Smooth muscle cell of the brain vasculature (primary cell): ENCODE results near the gene U2AF2.
A peak's percentile ranks its signal among the peaks of the same experiment; 100 is the strongest.

Experiments used
- DNase-seq: peaks from one replicate; pipeline ENCODE4 v3.0.0-alpha.2; 2012; ENCODE audit warnings: low read depth, low spot score

U2AF2 gene

DNA sequence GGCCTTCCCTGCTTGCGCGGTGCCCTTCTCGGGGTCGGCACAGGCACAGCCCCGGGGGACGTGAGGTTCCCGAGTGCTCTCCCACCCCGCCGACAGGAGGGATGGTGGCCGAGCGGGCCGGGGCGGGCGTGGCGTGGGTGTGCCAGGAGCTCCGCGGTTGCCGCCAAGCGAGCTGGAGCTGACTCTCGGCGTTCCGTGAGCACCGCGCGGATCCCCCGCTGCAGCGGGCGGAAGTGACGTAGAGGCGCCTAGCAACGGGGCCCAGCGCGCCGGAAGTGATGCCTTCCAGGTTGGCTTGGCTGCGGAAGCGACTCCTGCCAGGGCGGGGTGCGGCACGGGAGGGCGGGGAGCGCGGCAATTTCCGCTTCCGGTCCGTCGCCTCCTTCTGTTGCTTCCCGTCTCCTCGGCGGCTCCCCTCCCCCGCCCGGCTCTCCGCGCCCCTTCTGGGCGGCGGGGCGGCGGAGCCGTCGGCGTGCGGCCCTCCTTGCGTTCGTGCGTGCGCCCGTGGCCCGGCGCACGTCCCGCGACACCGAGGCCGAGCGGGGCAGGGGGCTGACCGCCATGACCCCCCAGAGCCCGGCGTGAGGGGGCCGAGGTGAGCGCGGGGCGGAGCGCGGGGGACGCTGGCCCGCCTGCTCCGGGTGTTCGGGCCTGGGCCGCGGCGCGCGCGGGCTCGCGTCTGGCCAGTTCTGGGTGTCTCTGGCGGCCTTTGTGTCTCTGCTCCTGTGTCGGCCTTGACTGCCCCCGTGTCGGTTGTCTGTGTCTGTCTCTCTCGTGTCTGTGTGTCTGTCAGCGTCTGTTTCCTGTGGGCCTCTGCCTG is 20.2 kb downstream of the U2AF2 start, which contains the start of gene EPN1:
Gene EPN1 (plus strand): TSS at position 386 of the 820 bp plus-strand sequence. CDS start 3,402 bp downstream, outside the sequence.
- DNase-seq, result peak; percentile 86

DNA sequence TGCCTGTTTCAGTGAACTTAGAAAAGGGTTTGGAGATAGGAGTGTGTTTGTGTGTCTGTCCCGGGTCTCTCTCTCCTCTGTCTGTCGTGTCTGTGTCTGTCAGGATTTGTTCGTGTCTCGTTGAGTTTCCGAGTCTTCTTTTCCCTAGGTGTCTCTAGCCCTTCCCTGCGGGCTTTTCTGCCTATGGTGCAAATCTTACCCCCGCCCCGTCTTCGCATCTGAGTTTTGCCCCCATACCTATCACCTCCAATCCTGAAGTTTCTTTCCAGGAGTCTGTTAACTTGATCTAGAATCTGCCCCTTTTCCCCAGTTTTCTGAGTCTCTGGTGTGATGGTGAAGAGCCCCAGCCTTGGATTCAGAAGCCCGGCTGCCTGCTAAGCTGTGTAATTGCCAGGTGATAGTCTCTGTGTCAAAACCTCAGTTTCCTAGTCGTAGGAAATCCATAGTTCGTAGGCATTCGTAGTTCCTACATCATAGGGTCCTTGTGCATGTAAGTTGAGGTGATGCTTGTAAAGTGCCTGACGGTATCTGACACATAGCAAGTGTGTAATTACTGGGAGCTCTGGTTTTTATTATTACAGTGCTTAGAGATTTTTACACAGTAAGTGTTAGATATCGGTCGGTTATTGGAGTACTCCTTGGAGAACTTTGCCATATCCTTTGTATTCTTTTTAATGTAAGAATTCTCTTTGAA is 21.0 kb downstream of the U2AF2 start:
- DNase-seq, result no peak

DNA sequence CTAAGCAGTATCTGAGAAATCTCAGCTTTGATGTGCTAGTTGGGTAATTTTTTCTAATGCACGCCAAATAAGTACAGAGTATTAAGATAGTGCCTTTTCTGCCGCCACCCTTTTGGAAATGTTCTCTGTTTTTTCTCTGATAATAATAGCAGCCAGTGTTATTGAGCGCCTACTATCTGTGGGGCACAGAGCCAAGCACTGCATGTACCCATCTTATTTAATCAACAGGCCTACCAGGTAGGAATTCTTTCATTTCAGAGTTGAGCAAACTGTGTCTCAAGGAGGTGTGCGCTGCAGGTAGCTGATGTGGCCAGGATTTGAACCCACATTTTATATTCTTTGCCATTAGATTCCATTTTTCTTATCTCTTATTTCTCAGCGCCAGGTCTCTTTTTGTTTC is 21.5 kb downstream of the U2AF2 start:
- no peak for DNase-seq

DNA sequence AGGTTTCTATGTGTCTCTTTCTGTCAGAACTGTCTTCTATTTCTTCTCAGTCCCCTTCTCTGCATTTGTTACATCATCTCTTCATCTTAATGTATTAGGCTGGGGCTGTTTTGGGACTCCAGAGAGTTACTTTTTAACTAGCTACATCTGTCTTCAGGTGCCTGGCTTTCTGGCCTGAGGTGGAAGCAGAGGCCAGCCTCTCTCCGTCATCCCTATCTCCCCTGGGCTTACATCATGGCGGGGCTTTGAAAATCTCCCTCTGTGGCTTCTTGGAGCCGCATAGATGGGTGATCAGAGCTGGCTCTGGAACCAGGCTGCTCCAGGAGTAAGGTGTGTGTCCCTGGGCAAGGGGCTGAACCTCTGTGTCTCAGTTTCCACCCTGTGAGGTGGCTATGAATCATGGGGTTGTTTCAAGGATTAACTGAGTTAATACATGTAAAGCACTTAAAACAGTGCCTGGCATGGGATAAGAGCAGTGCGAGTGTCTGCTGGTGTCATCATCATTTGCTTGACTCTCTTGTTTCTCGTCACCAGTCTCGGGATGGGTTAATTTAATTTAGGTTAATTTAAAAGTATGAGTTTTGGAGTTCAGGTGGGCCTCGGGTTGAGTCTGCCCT is 22.2 kb downstream of the U2AF2 start:
- no peak for DNase-seq

DNA sequence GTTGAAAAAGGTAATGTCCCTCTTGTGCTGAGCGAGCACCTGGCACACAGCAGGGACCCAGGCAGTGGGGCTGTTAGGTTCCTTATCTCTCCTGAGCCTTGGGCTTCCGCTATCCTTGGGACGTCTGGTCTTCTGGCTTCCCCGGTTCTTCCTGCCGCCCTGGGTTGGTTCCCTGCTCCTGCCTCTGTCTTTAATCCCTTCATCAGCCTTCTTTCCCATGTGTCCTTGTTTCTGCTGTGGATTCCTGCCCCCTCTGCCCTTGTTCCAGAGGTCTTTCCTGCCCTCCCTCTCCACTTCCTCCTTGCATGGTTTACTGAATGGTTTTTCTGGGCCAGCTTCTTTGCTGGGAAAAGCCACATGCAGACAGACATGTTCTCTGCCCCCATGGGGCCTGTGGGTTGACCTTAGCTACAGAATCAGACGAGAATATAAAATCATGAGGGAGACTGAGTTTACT is 22.8 kb downstream of the U2AF2 start:
- DNase-seq, result no peak

DNA sequence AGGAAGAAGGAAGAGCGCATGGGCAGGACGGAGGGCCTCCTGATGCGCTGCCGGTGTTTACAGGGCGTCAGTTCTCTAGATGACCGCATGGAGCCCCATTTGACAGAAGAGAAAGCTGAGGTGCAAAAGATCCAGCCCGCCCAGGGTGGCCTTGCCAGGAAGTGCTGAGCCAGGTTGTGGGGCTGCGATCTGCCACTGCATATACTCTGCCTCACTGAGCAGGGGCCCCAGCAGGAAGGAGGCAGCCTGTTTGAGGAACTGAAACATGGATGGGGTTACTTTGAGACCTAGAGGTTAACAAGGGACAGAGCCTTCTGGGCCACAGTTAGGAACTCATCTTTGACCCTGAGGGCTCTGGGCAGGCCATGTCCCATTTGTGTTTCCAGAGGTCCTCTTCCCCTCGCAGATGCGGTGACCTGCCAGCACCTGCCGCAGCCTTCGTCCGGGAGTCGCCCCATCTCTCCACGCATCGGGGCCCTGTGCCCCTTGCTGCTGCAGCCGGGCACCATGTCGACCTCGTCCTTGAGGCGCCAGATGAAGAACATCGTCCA is 23.4 kb downstream of the U2AF2 start:
- no peak for DNase-seq

DNA sequence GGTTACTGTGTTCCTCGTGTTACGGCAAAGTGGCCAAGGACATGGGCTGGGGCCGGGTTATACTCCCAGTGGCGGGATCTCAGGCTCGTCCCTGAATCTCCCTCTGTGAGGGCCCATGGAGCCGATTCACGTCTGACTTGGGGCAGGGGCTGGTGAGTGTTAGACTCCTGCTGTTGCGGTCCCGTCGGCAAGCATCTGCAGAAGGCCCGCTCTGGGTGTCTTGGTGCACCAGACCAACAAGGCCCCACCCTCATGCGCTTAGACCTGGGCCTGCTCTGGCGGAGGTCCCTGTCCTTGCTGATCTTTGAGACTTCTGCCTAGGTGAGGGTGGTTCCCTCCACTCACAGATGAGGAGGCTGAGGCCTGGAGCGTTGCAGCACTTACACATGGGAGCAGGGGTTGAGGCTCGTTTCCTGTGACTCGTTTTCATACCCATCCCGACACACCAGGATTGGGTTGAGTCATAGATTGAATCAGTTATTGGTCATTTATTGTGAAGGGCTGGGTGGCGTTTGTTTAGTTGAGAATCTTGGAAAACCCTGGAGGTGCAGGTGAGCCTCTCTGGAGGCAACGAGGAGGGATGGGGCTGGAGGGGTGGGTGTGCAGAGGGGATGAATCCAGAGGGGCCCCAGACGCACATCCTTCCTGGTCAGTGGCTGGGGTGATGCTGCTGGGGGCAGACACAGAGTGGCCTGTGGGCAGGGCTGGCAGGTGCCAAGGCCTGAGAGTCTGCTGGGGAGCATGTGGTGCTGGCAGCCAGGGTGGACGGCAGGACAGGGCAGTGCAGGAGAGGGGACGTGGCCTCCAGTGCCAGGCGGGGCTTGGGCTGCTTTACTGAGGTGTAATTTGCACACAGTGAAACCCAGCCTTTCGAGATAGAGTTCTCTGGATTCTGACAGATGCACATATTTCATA is 24.8 kb downstream of the U2AF2 start:
- no peak for DNase-seq

DNA sequence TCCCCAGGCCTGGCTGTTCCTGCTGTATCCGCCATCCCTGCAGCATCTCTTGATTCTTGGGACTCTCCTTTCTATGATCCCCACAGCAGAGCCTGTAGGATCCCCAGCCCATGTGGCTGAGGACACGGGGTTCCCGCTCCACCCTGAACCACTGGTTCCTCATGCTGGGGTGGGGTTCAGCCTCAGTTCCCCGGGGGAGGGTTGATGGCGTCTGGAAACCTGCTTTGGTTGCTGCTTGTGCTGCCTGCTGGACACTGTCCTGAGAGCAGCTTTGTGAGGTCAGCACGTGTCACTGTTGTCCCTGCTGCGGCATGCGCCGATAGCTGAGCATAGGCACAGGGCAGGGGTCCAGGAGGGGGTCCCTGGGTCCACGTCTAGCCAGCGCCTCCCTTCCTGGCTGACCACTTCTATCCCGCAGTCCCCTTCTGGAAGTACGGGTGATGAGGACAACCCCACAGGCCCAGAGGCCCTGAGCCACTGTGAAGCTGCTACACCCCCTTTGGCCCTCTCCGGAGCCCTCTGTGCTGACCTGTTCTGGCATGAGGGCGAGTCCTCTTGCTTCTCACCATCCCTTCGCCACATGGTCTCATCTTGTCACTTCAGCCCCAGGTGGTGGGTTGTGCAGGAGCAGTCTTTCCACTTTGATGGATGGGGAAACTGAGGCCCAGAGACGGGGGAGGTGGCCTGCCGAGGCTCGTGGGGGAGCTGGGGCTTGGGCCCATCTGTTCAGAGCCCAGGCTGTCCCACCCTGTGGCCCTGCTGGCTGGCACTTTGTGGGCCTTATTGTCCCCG is 25.7 kb downstream of the U2AF2 start:
- no peak for DNase-seq

DNA sequence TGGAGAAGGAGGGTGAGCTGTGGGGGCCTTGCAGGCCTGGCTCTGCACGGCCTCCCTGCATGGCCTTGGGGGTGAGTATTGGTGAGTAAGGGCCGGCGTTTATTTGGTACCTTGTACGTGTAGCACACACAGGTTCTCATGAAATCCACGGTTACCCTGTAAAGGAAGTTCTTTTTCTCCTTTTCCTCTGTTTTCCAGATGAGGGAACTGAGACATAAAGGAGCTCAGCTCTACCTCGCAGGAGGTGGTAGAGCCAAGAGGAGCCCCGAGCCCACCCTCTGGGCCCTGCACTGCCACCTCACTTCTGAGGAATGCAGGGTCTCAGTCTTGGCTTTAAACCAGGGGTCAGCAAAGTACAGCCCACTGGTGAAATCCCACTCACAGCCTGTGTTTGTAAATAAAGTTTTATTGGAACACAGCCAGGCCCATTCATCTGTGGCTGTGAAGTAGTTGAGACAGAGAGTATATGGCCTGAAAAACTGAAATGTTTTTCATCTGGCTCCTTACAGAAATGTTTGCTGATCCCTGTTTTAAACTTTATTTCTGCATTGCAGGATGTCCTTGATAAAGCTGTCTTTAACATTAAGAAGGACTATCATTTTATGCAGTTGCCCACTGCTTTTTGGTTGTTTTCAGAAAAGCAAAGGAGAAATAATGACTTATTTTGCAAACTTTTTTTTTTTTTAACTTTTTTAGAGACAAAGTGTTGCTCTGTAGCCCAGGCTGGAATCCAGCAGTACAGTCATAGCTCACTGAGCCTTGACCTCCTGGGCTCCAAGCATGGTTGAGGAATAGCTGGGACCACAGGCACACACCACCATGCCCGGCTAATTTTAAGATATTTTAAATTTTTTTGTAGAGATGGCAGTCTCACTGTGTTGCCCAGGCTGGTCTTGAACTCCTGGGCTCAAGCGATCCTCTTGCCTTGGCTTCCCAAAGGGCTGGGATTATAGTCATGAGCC is 26.6 kb downstream of the U2AF2 start:
- DNase-seq, result no peak

DNA sequence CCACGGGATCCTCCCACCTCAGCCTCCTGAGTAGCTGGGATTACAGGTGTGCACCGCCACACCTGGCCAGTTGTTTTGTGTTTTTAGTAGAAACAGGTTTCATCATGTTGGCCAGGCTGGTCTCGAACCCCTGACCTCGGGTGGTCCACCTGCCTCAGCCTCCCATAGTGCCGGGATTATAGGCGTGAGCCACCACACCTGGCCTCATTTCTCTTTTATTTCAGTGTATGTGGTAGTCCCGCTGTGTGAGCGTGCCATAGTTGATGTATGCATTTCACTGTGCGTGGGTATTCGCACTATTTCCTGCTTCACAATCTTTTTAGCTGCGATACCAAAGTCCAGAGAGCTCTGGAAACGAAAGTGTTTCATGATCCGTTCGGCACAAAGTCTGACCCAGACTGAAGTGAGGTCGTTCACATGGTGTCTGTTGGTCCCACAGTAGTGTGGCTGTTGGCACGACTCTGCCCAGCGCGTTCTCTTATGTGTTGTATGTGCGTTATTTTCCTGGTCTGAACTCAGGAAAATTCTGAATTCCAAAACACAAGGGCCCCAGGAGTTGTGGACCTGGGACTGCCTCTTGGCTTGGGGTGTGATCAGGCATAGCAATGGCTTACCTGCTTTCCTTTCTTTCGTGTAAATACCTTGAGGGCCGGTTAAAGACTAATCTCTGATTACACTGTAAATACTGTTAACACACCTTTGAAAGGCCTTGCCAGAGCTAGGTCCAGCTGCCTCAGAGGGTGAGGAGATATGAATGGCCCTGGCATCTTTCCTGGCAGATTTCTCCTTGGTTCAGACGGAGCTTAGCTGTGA is 28.8 kb downstream of the U2AF2 start:
- DNase-seq, result no peak

DNA sequence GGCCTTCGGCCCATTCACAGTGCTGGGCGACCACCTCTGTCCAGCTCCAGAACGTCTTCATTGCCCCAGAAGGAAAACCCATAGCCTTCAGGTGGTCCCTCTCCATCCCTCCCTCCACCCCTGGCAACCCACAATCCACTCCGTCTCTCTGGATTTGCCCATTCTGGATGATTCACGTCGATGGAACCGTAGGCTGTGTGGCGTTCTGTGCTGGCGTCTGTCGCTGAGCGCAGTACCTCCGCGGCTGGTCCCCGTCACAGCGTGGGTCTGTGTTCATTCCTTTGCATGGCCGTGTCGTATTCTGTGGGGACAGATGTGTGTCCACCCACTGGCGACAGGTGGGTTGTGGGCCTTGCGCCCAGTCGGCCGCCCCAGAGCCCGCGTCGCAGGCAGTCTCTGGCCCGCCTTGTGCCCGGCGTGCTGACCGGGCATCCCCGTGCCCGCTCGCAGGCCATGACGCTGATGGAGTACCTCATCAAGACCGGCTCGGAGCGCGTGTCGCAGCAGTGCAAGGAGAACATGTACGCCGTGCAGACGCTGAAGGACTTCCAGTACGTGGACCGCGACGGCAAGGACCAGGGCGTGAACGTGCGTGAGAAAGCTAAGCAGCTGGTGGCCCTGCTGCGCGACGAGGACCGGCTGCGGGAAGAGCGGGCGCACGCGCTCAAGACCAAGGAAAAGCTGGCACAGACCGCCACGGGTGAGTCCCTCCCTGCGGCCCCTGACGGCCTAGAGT is 30.3 kb downstream of the U2AF2 start:
- no peak for DNase-seq

- DNase-seq, result no peak
These were observed 30.9 kb downstream of the U2AF2 start for GRCh38 chr19:55685776-55686175.

DNA sequence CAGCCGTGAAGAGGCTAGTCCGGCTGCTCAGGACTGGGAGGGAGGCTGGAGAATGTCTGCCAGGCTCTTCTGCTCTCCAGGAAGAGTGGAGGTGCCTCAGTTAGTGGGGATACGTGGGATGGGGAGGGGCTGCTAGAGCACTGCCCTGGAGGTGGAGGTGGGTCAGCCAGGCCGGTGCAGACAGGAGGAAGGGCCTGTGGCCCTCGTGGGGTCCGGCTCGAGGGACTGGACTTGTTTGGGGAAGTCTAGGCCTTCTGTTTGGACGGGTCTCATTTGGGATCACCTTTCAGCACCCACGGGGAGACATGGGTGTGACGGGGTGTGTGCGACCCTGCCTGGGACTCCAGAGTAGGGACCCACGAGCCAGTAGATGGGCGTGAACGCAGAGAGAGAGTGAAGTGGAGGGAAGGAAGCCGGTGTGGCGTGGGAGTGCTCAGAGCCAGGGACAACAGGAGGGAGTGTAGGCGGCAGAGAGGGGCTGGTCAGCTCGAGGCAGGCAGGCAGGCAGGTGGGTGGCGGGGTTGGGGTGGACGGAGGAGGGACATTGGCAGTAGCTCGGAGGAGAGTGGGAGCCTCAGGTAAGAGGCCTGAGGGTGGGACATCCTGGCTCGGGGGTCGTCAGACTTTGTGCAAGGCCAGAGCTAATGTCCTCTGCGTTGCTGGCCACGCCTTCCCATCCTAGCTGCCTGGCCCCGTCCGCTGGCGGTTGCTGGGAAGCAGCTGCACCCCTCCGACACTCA is 31.6 kb downstream of the U2AF2 start:
- no peak for DNase-seq

- DNase-seq, result no peak
These were observed 32.7 kb downstream of the U2AF2 start for GRCh38 chr19:55687281-55688201.

DNA sequence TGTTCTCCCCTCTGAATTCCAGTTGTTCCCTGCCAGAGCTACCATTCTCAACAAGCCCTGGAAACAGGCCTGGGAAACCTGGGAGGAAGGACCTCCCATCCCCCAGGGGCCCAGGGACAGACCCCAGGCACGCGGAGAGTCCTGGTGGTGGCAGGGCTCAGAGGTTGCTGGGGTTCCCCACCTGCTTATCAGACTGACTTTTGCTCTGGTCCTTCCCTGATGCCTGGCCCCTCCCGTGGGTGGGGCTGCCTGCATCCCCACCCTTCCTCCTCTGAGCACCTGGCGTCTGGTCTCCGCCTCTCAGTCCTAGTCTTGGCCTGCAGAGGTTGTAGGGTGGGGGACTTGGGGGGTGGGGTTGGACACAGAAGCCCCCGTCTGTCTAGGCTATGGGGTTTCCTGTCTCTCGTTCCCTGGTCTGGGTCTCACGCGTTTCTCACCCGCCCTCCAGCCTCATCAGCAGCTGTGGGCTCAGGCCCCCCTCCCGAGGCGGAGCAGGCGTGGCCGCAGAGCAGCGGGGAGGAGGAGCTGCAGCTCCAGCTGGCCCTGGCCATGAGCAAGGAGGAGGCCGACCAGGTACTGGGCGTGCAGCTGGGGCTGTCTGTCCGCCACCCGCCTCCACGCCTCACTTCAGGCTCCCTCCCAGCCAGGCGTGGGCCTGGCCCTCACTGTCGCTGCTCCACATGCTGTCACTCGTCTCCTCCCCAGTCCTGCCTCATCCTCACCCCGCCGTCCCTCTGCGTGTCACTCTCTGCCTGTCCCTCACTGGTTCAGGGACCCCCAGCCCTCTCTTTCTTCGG is 33.8 kb downstream of the U2AF2 start:
- DNase-seq, result no peak
